Stimulated activated CD4-positive, alpha-beta T cell treated with anti-CD3 and anti-CD28 coated beads, Interleukin-1b, Interleukin-23, amount 100 ng/mL, for 1 hour (primary cell): ENCODE results near the gene MAPRE2.

Experiments
- DNase-seq, 2 donors: peaks; one replicate each; pipeline ENCODE4 v3.0.0-alpha.2; 2020; ENCODE audit warnings: low read depth in 2 of 2

The MAPRE2 gene

GRCh38 chr18:35038029-35038428 lies 3.2 kb upstream of the MAPRE2 start:
- no peak for DNase-seq

- no peak for DNase-seq
Measured at GRCh38 chr18:35038881-35039491, 2.2 kb upstream of the MAPRE2 start.

GRCh38 chr18:35040638-35040987 lies 600 bp upstream of the MAPRE2 start:
- DNase-seq, result no peak

- DNase-seq, result no peak
Measured at GRCh38 chr18:35041815-35042387, 688 bp downstream of the MAPRE2 start.

GRCh38 chr18:35042389-35043071 lies 1.3 kb downstream of the MAPRE2 start:
- no peak for DNase-seq

- no peak for DNase-seq
Measured at GRCh38 chr18:35043207-35043606, 2.0 kb downstream of the MAPRE2 start.

- no peak for DNase-seq
Measured at GRCh38 chr18:35045121-35045520, 3.9 kb downstream of the MAPRE2 start.

GRCh38 chr18:35045806-35046205 lies 4.6 kb downstream of the MAPRE2 start:
- no peak for DNase-seq

- no peak for DNase-seq
Measured at GRCh38 chr18:35047697-35048292, 6.6 kb downstream of the MAPRE2 start.

- DNase-seq, result no peak
Measured at GRCh38 chr18:35049111-35050027, 8.2 kb downstream of the MAPRE2 start.

GRCh38 chr18:35050028-35050546 lies 8.9 kb downstream of the MAPRE2 start:
- no peak for DNase-seq

- DNase-seq, result no peak
Measured at GRCh38 chr18:35050705-35051195, 9.5 kb downstream of the MAPRE2 start.

- no peak for DNase-seq
Measured at GRCh38 chr18:35051641-35052377, 10.6 kb downstream of the MAPRE2 start.

- DNase-seq, result no peak
Measured at GRCh38 chr18:35054401-35054800, 13.2 kb downstream of the MAPRE2 start.

GRCh38 chr18:35055105-35055504 lies 13.9 kb downstream of the MAPRE2 start:
- DNase-seq, result no peak

- no peak for DNase-seq
Measured at GRCh38 chr18:35055726-35056125, 14.5 kb downstream of the MAPRE2 start.

GRCh38 chr18:35059280-35059927 lies 18.2 kb downstream of the MAPRE2 start:
- no peak for DNase-seq

- no peak for DNase-seq
Measured at GRCh38 chr18:35060122-35060815, 19.1 kb downstream of the MAPRE2 start.

GRCh38 chr18:35061336-35061735 lies 20.1 kb downstream of the MAPRE2 start:
- no peak for DNase-seq

GRCh38 chr18:35061804-35062203 lies 20.6 kb downstream of the MAPRE2 start:
- no peak for DNase-seq
